Measurements from ENCODE around the gene BORCS5.

The BORCS5 gene

DNA sequence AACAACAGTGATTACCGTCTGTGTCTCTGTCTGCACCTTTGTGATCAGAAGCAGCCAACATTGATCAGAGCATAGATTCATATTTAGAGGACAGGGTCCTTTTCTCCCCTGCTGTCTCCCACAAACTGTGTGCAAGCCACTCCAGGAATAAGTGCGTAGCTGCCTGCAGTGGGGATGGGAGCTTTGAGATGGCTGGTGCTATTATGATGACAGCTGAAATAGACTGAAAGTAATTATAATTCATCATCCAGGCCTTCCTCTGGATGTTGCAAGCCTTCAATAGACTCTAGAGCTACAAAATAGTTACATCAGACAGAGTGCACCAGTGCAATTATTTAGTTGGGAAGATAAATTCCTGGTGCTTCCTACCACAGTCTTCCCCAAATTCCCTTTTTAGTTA is 68.1 kb downstream of the BORCS5 start:
- Histone ChIP-seq H3K27ac (no peak overlapping the region), H3K9me3 (ENCODE audit: low read depth, low read length) (no peaks in the 10 kb centered on the region; the same call in 1 of the 2 replicates), H3K4me3 (no peak overlapping the region), H3K36me3 (ENCODE audit: insufficient read depth, low read length) (no peaks in the 10 kb centered on the region), H3K9ac (ENCODE audit: insufficient read length) (no peak overlapping the region)
- DNase-seq (ENCODE audit: low read depth, low spot score): no peak
- TF ChIP-seq EZH2 (IDR thresholded peaks at IDR 0.05) (no peak), FOXP2 (optimal IDR thresholded peaks at IDR 0.05; ENCODE audit: control extremely low read depth, extremely low read length, insufficient read depth) (no peak), POLR2AphosphoS5 (IDR thresholded peaks at IDR 0.05; ENCODE audit: borderline replicate concordance, low read depth, low read length) (no peak)

DNA sequence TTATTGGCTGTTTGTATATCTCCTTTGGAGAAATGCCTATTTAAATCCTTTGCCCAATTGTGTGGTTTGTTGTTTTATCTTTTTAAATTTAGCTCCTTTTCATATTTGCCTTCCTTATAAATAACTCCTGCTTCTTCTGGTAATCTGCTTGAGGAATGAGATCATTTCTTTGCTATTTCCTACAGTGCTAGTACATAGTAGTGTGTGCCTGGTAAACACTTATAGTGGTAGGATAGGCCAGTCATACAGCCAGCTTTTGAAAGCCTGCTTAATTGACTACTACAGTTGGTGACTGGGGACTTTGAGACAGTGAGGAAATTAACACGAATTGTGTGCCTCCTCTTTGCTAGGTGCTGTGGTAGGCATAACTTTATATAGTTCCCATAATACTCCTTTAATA is 68.7 kb downstream of the BORCS5 start:
- no peaks in the 10 kb centered on the region for H3K36me3 ChIP-seq (ENCODE audit: insufficient read depth, low read length)
- DNase-seq (ENCODE audit: low read depth, low spot score): no peak
- no peaks in the 10 kb centered on the region; the same call in 1 of the 2 replicates for H3K9me3 ChIP-seq (ENCODE audit: low read depth, low read length)
- H3K9ac ChIP-seq (ENCODE audit: insufficient read length): no peak overlapping the region
- TF ChIP-seq POLR2AphosphoS5 (IDR thresholded peaks at IDR 0.05; ENCODE audit: borderline replicate concordance, low read depth, low read length): no peak
- no peak for TF ChIP-seq EZH2 (IDR thresholded peaks at IDR 0.05)
- no peak for TF ChIP-seq FOXP2 (optimal IDR thresholded peaks at IDR 0.05; ENCODE audit: control extremely low read depth, extremely low read length, insufficient read depth)
- no peak overlapping the region for H3K4me3 ChIP-seq
- H3K27ac ChIP-seq: no peak overlapping the region

DNA sequence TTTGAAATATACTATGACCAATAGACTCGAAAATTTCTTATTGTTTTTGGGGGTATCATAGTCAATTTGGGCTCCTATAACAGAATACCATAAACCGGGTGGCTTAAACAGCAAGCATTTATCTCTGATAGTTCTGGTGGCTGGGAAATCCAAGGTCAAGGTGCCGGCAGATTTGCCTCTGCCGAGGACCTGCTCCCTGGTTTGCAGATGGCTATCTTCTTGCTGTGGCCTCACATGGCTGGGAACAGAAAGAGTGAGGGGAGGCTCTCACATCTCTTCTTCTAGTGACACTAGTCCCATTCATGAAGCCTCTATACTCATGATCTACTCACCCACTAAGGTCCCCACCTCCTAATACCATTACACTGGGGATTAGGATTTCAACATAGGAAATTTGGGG is 70.7 kb downstream of the BORCS5 start:
- H3K27ac ChIP-seq: no peak overlapping the region
- H3K9me3 ChIP-seq (ENCODE audit: low read depth, low read length): no peaks in the 10 kb centered on the region; the same call in 1 of the 2 replicates
- H3K36me3 ChIP-seq (ENCODE audit: insufficient read depth, low read length): no peaks in the 10 kb centered on the region
- no peak overlapping the region for H3K9ac ChIP-seq (ENCODE audit: insufficient read length)
- no peak for DNase-seq (ENCODE audit: low read depth, low spot score)
- no peak for TF ChIP-seq EZH2 (IDR thresholded peaks at IDR 0.05)
- TF ChIP-seq POLR2AphosphoS5 (IDR thresholded peaks at IDR 0.05; ENCODE audit: borderline replicate concordance, low read depth, low read length): no peak
- no peak for TF ChIP-seq FOXP2 (optimal IDR thresholded peaks at IDR 0.05; ENCODE audit: control extremely low read depth, extremely low read length, insufficient read depth)
- H3K4me3 ChIP-seq: no peak overlapping the region

DNA sequence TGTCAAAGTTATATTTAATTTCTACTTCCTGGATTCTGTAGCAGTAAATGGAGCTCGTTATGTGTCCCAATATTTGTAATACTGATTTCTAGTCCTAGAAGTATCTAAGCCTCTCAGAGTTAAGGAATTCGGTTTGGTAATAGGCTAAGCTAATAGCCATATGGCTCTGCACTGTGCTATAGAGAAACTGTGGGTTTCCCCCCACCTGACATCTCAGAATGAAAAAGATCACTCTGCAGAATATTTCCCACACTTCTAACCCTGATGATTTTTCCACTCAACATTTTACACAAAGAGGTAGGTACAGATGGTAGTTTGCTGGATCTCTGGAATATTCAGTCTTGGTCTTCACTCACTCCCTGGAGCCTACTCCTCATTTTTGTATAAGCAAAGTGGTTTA is 71.2 kb downstream of the BORCS5 start:
- Histone ChIP-seq H3K36me3 (ENCODE audit: insufficient read depth, low read length) (no peaks in the 10 kb centered on the region), H3K4me3 (no peak overlapping the region), H3K9ac (ENCODE audit: insufficient read length) (no peak overlapping the region), H3K27ac (no peak overlapping the region), H3K9me3 (ENCODE audit: low read depth, low read length) (no peaks in the 10 kb centered on the region; the same call in 1 of the 2 replicates)
- no peak for DNase-seq (ENCODE audit: low read depth, low spot score)
- TF ChIP-seq POLR2AphosphoS5 (IDR thresholded peaks at IDR 0.05; ENCODE audit: borderline replicate concordance, low read depth, low read length) (no peak), EZH2 (IDR thresholded peaks at IDR 0.05) (no peak), FOXP2 (optimal IDR thresholded peaks at IDR 0.05; ENCODE audit: control extremely low read depth, extremely low read length, insufficient read depth) (no peak)

DNA sequence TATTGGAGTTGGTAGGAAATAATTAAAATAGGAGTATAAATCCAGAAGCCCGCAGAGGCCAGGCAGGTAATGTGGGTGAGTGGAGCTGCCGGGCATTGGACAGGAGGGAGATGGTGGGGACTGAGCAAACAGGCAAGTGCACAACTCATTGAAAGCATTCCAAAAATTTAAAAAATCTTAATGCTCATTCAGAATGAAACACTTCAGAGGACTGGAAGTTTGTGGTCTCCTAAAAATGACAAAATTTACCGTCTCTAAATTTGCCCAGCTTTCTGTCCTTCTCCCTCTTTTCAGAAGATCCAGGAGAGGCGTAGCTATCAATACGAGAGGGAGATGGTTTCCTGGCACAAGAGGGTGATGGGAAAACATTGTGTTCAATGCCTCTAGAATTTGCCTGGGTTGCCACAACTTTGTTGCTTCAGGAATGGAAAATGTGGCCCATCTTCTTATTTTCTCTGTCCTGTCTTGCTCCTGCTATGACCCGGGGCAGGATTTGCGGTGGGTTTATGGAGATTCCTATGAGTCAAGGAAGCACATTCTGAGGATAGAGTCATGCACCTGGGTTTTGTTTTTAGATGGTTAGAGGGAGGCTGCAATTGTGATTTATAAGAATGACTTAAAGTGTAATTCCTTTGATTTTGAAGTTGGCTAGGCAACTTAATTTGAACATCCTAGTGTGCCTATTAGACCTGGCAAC is 72.2 kb downstream of the BORCS5 start:
- Histone ChIP-seq H3K27ac (no peak overlapping the region), H3K9ac (ENCODE audit: insufficient read length) (no peak overlapping the region), H3K9me3 (ENCODE audit: low read depth, low read length) (no peaks in the 10 kb centered on the region), H3K4me3 (no peak overlapping the region), H3K36me3 (ENCODE audit: insufficient read depth, low read length) (no peaks in the 10 kb centered on the region)
- TF ChIP-seq FOXP2 (optimal IDR thresholded peaks at IDR 0.05; ENCODE audit: control extremely low read depth, extremely low read length, insufficient read depth) (no peak), EZH2 (IDR thresholded peaks at IDR 0.05) (no peak), POLR2AphosphoS5 (IDR thresholded peaks at IDR 0.05; ENCODE audit: borderline replicate concordance, low read depth, low read length) (no peak)
- no peak for DNase-seq (ENCODE audit: low read depth, low spot score)

DNA sequence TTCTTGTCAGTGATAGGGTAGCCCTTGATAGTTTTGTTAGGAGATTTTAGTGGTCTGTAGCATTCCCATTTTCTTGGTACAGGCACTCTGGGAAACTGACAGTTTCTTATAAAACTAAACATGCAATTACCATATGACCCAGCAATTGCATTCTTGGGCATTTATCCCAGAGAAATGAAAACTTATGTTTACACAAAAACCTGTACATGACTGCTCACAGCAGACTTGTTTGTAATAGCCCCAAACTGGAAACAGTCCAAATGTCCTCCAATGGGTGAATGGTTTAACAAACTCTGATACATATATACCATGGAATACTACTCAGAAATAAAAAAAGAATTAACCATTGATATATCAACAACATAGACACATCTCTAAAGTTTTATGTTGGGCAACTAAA is 75.5 kb downstream of the BORCS5 start:
- Histone ChIP-seq H3K9ac (ENCODE audit: insufficient read length) (no peak overlapping the region), H3K27ac (no peak overlapping the region), H3K9me3 (ENCODE audit: low read depth, low read length) (no peaks in the 10 kb centered on the region), H3K36me3 (ENCODE audit: insufficient read depth, low read length) (peaks cover 4% of the 10 kb centered on the region; the same call in 1 of the 2 replicates), H3K4me3 (no peak overlapping the region)
- TF ChIP-seq EZH2 (IDR thresholded peaks at IDR 0.05): no peak
- TF ChIP-seq POLR2AphosphoS5 (IDR thresholded peaks at IDR 0.05; ENCODE audit: borderline replicate concordance, low read depth, low read length): no peak
- no peak for TF ChIP-seq FOXP2 (optimal IDR thresholded peaks at IDR 0.05; ENCODE audit: control extremely low read depth, extremely low read length, insufficient read depth)
- no peak for DNase-seq (ENCODE audit: low read depth, low spot score)

DNA sequence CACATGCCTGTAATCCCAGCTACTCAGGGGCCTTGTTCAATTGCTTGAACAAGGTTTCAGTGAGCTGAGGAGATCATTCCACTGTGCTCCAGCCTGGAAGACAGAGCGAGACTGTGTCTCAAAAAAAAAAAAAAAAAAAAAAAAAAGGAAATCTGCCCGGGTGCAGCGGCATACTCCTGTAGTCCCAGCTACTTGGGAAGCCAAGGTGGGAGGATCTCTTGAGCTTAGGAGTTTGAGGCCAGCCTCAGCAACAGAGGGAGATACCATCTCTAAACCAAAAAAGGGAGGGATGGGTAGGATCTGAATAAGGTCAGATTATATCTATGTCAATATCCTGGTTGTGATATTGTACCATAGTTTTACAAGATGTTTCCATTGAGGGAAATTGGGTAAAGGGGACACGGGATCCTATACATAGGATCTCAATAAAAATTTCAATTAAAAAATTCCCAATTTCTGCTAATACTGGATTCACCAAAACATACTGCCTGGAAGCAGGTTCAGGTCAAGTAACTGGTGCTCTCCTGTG is 76.4 kb downstream of the BORCS5 start:
- DNase-seq (ENCODE audit: low read depth, low spot score): no peak
- no peak overlapping the region for H3K27ac ChIP-seq
- no peaks in the 10 kb centered on the region for H3K9me3 ChIP-seq (ENCODE audit: low read depth, low read length)
- no peak overlapping the region for H3K9ac ChIP-seq (ENCODE audit: insufficient read length)
- TF ChIP-seq FOXP2 (optimal IDR thresholded peaks at IDR 0.05; ENCODE audit: control extremely low read depth, extremely low read length, insufficient read depth): no peak
- TF ChIP-seq POLR2AphosphoS5 (IDR thresholded peaks at IDR 0.05; ENCODE audit: borderline replicate concordance, low read depth, low read length): no peak
- TF ChIP-seq EZH2 (IDR thresholded peaks at IDR 0.05): no peak
- no peak overlapping the region for H3K4me3 ChIP-seq
- peaks cover 4% of the 10 kb centered on the region; the same call in 1 of the 2 replicates for H3K36me3 ChIP-seq (ENCODE audit: insufficient read depth, low read length)

DNA sequence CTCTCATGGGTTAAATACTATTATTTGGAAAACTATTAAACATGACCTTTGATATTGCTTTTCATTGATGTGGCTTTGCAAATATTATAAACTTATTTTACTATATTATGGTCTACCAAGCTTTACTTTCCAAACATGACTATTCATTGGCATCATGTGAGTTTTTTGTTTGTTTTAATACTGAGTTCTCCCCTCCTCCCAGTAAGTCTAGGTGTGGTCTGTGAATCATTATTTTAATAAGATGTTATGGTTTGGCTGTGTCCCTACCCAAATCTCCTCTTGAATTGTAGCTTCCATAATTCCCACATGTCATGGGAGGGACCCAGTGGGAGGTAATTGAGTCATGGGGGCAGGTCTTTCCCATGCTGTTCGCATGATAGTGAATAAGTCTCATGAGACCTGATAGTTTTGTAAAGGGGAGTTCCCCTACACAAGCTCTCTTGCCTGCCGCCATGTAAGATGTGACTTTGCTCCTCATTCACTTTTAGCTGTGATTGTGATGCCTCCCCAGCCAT is 80.0 kb downstream of the BORCS5 start:
- TF ChIP-seq EZH2 (IDR thresholded peaks at IDR 0.05) (no peak), POLR2AphosphoS5 (IDR thresholded peaks at IDR 0.05; ENCODE audit: borderline replicate concordance, low read depth, low read length) (no peak), FOXP2 (optimal IDR thresholded peaks at IDR 0.05; ENCODE audit: control extremely low read depth, extremely low read length, insufficient read depth) (no peak)
- no peak overlapping the region for H3K27ac ChIP-seq
- H3K9ac ChIP-seq (ENCODE audit: insufficient read length): no peak overlapping the region
- peaks cover 4% of the 10 kb centered on the region; the same call in 1 of the 2 replicates for H3K36me3 ChIP-seq (ENCODE audit: insufficient read depth, low read length)
- no peaks in the 10 kb centered on the region for H3K9me3 ChIP-seq (ENCODE audit: low read depth, low read length)
- DNase-seq (ENCODE audit: low read depth, low spot score): no peak
- no peak overlapping the region for H3K4me3 ChIP-seq

Measured in SK-N-MC (cell line).